HG03575 (cell line): ENCODE results near the gene ATP6V1E1.
A peak's percentile ranks its signal among the peaks of the same experiment; 100 is the strongest.
"Not testable (repeated sequence)": the region's sequence is repeated elsewhere in the genome, so short reads cannot be mapped to it uniquely, and the experiment has no call there.

ENCODE experiments used
- ATAC-seq: cut with Tn5 transposase; IDR thresholded peaks from one replicate; pipeline ENCODE4 v1.9.1; 2021; ENCODE audit not compliant: unreplicated experiment, insufficient number of reproducible peaks, low FRiP score; ENCODE audit errors: extremely low read depth

Gene ATP6V1E1

GRCh38 chr22:17628406-17629172 lies at the start of gene ATP6V1E1:
Gene ATP6V1E1 (minus strand): TSS chr22:17628749. CDS start chr22:17628635, 114 bp downstream.
- peak; percentile 73 for ATAC-seq

- no peak for ATAC-seq
Observed at GRCh38 chr22:17675584-17675983, 47.0 kb upstream of the ATP6V1E1 start.

- no peak for ATAC-seq
Observed at GRCh38 chr22:17674152-17674551, 45.6 kb upstream of the ATP6V1E1 start.

GRCh38 chr22:17672417-17672991 lies 44.0 kb upstream of the ATP6V1E1 start:
- no peak for ATAC-seq

- ATAC-seq, result not testable (repeated sequence)
Observed at GRCh38 chr22:17671521-17672092, 43.1 kb upstream of the ATP6V1E1 start.

- no peak for ATAC-seq
Observed at GRCh38 chr22:17665854-17666253, 37.3 kb upstream of the ATP6V1E1 start.

- no peak for ATAC-seq
Observed at GRCh38 chr22:17665248-17665647, 36.7 kb upstream of the ATP6V1E1 start.

- ATAC-seq, result no peak
Observed at GRCh38 chr22:17664414-17665055, 36.0 kb upstream of the ATP6V1E1 start.

GRCh38 chr22:17656870-17657395 lies 28.4 kb upstream of the ATP6V1E1 start:
- ATAC-seq, result no peak

GRCh38 chr22:17655289-17655688 lies 26.7 kb upstream of the ATP6V1E1 start:
- ATAC-seq, result no peak

- no peak for ATAC-seq
Observed at GRCh38 chr22:17648569-17648968, 20.0 kb upstream of the ATP6V1E1 start.

- ATAC-seq, result no peak
Observed at GRCh38 chr22:17647991-17648390, 19.4 kb upstream of the ATP6V1E1 start.

- no peak for ATAC-seq
Observed at GRCh38 chr22:17647452-17647851, 18.9 kb upstream of the ATP6V1E1 start.

- ATAC-seq, result not testable (repeated sequence)
Observed at GRCh38 chr22:17642357-17642756, 13.8 kb upstream of the ATP6V1E1 start.

GRCh38 chr22:17641269-17641668 lies 12.7 kb upstream of the ATP6V1E1 start:
- no peak for ATAC-seq

- ATAC-seq, result no peak
Observed at GRCh38 chr22:17639247-17639741, 10.7 kb upstream of the ATP6V1E1 start.

GRCh38 chr22:17638432-17639246 lies 10.1 kb upstream of the ATP6V1E1 start, which contains the start of gene BCL2L13:
Gene BCL2L13 (plus strand): TSS chr22:17638757. CDS start chr22:17655712, 16,955 bp downstream.
- ATAC-seq, result no peak

GRCh38 chr22:17638182-17638431 lies 9.6 kb upstream of the ATP6V1E1 start:
- ATAC-seq, result no peak
